Body of pancreas (tissue), 4 donors: ENCODE results near the gene CEP20. TPM values are rescaled to one million over a fixed set of nuclear protein-coding genes. Genes with fewer than 3 reads are reported as not detected.

Experiments used
- ATAC-seq: fragments of 150-250 bp; one replicate; pipeline ENCODE4 v1.9.1; 2016
- DNase-seq, 4 donors: peaks; one replicate each; pipeline ENCODE4 v3.0.0-alpha.2; 2019
- H3K27ac ChIP-seq, 4 donors: fragments of 200-600 bp; sonication (generic); 1 replicate in 3 of 4; 2 replicates in 1 of 4; pipeline versions ENCODE4 v1.5.1 to v1.6.1; 2016 to 2019; ENCODE audit warnings: mild to moderate bottlenecking in 1 of 4, mixed read lengths in 1 of 4, moderate library complexity in 1 of 4
- H3K27me3 ChIP-seq, 2 donors: fragments of 200-600 bp; sonication (generic); one replicate each; pipeline ENCODE4 v1.6.0; 2016; ENCODE audit warnings: mild to moderate bottlenecking in 1 of 2
- H3K36me3 ChIP-seq, 2 donors: fragments of 200-600 bp; sonication (generic); replicated peaks in 1 of 2; 2 replicates each; pipeline ENCODE4 v1.5.1; 2016; ENCODE audit warnings: low read depth in 2 of 2; ENCODE audit not compliant: insufficient read depth in 1 of 2
- H3K4me1 ChIP-seq: fragments of 200-600 bp; sonication (generic); one replicate; pipeline ENCODE4 v1.6.0; 2016
- H3K4me3 ChIP-seq, 2 donors: fragments of 200-600 bp; sonication (generic); 1 replicate in 1 of 2; 2 replicates in 1 of 2; pipeline ENCODE4 v1.5.1; 2016 to 2019
- H3K9me3 ChIP-seq, 3 donors: fragments of 200-600 bp; sonication (generic); 1 replicate in 2 of 3; 2 replicates in 1 of 3; pipeline ENCODE4 v1.5.1; 2016
- POLR2A ChIP-seq, 3 donors: fragments of 450-650 bp; IDR thresholded peaks; one replicate each; pipeline ENCODE4 v1.6.1; 2016; ENCODE audit warnings: antibody characterized with exemption in 3 of 3, mild to moderate bottlenecking in 2 of 3
- WGBS, 2 donors: methylation state at CpG; one replicate each; pipeline ENCODE4 v1.1.5; 2017; 5-methylcytosine and 5-hydroxymethylcytosine counted together
- intact Hi-C: fragments of 100-400 bp; cut with DNase I; formaldehyde crosslinking; loops from one replicate; pipeline ENCODE4 v1.15.1; 2023
- total RNA-seq, 2 donors: library from RNA; depleted of rRNA; stranded (reverse); fragments of >200 nt; gene quantifications; one replicate each; pipeline ENCODE4 v1.1.0, GENCODE V29; 2016
- TF ChIP-seq, protein P1 (sequence below), 7 experiments: fragments of 450-650 bp in 4 of 7; fragments of 200-600 bp in 3 of 7; sonication (generic) in 3 of 7; IDR thresholded peaks; one replicate each; pipeline ENCODE4 v1.5.1; 2016 to 2019; ENCODE audit warnings: antibody characterized with exemption in 7 of 7

CEP20 gene
- total RNA-seq, 2 donors from 2014 or later = 17.5 to 21.3 TPM

DNA sequence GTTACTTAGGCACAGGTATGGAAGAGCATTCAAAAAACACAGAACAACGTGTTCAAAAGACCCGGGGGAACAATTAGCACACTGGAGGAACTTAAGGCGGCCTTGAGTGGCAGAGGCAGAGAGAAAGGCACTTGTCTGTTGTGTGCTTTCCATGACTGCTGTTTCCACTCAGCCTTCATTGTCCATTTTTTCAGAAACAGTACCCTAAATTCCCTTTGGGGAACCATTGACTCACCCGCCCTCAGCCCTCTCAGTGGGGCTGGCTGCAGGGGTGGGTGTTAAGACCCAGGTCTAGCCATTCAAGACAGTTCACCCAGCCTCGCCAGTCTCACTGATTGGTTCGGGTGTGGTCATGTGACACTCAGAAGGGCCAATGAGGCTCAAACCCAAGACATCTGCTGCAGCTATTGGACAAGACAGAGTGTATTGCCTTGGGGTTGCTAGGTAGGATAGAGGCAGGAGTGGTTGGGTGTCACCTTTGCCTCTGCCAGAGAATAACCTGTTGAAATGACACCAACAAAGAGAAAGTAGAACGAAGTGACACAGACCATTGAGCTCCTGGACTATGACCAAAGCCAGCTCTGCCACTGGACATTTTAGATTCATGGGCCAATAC is 19.6 kb upstream of the CEP20 start:
- intact Hi-C loops = no loop called here
- TF ChIP-seq, protein P1, sequence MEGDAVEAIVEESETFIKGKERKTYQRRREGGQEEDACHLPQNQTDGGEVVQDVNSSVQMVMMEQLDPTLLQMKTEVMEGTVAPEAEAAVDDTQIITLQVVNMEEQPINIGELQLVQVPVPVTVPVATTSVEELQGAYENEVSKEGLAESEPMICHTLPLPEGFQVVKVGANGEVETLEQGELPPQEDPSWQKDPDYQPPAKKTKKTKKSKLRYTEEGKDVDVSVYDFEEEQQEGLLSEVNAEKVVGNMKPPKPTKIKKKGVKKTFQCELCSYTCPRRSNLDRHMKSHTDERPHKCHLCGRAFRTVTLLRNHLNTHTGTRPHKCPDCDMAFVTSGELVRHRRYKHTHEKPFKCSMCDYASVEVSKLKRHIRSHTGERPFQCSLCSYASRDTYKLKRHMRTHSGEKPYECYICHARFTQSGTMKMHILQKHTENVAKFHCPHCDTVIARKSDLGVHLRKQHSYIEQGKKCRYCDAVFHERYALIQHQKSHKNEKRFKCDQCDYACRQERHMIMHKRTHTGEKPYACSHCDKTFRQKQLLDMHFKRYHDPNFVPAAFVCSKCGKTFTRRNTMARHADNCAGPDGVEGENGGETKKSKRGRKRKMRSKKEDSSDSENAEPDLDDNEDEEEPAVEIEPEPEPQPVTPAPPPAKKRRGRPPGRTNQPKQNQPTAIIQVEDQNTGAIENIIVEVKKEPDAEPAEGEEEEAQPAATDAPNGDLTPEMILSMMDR (IDR thresholded peaks at IDR 0.05) = no peak
- TF ChIP-seq POLR2A (IDR thresholded peaks at IDR 0.05) = no peak
- H3K27me3 ChIP-seq = no peaks in the 10 kb centered on the region
- no peak overlapping the region for H3K4me3 ChIP-seq
- H3K4me1 ChIP-seq = no peaks in the 10 kb centered on the region
- WGBS, 2 donors = 68 to 78% methylated on average over 6 to 7 of the region's 7 CpGs
- peak in 1 of 4 donors; percentile 8 for DNase-seq
- H3K27ac ChIP-seq = no peak overlapping the region
- H3K36me3 ChIP-seq = no peaks in the 10 kb centered on the region
- H3K9me3 ChIP-seq = no peaks in the 10 kb centered on the region
- ATAC-seq = peak; percentile 42

DNA sequence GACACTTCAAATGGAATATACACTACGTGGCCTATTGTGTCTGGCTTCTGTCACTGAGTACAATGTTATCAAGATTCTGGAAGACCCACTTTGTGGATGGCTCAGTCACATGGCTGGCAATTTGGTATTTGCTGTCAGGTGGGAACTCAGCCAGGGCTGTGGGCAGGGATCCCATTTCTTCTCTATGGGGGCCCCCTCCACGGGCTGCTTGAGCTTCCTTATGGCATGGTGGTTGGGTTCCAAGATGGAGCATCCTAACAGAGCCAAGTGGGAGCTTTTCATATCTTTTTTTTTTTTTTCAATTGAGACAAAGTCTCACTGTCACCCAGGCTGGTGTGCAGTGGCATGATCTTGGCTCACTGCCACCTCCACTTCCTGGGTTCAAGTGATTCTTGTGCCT is 18.0 kb upstream of the CEP20 start:
- Histone ChIP-seq H3K9me3 (no peaks in the 10 kb centered on the region), H3K4me1 (no peaks in the 10 kb centered on the region), H3K36me3 (no peaks in the 10 kb centered on the region), H3K4me3 (no peak overlapping the region), H3K27ac (no peak overlapping the region), H3K27me3 (no peaks in the 10 kb centered on the region)
- DNase-seq = no peak
- intact Hi-C loops = no loop called here
- ATAC-seq = no peak
- WGBS, 2 donors = 58 to 83% methylated on average over 1 to 2 of the region's 2 CpGs
- TF ChIP-seq POLR2A (IDR thresholded peaks at IDR 0.05) = no peak
- TF ChIP-seq, protein P1 (IDR thresholded peaks at IDR 0.05) = no peak

DNA sequence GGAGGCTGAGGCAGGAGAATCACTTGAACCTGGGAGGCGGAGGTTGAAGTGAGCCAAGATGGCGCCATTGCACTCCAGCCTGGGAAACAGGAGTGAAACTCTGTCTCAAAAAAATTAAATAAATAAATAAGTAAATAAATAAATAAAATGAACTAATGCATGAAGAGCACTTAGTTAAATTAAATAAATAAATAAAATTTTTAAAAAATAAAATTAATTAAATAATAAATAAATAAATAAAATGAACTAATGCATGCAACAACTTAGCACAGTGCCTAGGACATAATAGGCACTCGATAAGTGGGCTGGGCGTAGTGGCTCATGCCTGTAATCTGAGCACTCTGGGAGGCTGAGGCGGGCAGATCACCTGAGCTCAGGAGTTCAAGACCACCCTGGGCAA is 15.6 kb upstream of the CEP20 start:
- no peak overlapping the region for H3K27ac ChIP-seq
- DNase-seq = no peak
- WGBS, 2 donors = 97 to 99% methylated on average over 5 of the region's 5 CpGs
- TF ChIP-seq POLR2A (IDR thresholded peaks at IDR 0.05) = no peak
- TF ChIP-seq, protein P1 (IDR thresholded peaks at IDR 0.05) = no peak
- no peaks in the 10 kb centered on the region for H3K27me3 ChIP-seq
- no peaks in the 10 kb centered on the region for H3K9me3 ChIP-seq
- peaks cover 11% of the 10 kb centered on the region for H3K4me1 ChIP-seq
- ATAC-seq = no peak
- intact Hi-C loops = no loop called here
- no peak overlapping the region for H3K4me3 ChIP-seq
- no peaks in the 10 kb centered on the region for H3K36me3 ChIP-seq

DNA sequence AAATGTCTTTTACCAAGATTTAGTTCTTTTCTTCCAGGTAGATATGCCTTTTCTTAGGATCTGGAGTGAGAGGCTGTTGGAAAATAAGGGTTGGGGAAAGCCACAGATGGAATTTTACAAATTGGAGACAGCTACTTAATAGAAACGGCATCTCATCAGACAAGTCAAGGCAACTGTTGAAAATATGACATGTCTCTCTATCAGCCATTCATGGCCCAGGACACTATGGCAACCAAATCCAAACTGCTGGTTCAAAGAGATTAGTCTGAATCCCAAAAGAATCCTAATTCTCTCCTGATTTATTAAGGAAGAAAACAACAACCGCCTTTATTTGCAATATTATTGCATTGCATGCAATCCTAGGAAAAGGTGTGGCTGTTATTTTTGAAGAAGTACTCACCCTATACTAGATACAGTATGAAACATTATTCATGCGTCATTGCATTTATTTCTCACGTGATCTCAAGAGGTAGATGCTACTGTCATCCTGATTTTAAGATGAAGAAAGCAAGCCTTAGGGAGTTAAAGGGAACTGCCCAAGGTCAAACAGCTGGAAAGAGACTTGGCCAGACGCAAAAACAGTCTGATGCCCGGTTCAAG is 12.6 kb upstream of the CEP20 start:
- Histone ChIP-seq H3K27me3 (no peaks in the 10 kb centered on the region), H3K4me1 (peaks cover 11% of the 10 kb centered on the region), H3K9me3 (no peaks in the 10 kb centered on the region), H3K36me3 (no peaks in the 10 kb centered on the region), H3K27ac (no peak overlapping the region), H3K4me3 (no peak overlapping the region)
- intact Hi-C loops = no loop called here
- TF ChIP-seq POLR2A (IDR thresholded peaks at IDR 0.05) = no peak
- TF ChIP-seq, protein P1 (IDR thresholded peaks at IDR 0.05) = no peak
- DNase-seq (no peak), ATAC-seq (no peak)
- WGBS, 2 donors = 64 to 68% methylated on average over 6 of the region's 6 CpGs

DNA sequence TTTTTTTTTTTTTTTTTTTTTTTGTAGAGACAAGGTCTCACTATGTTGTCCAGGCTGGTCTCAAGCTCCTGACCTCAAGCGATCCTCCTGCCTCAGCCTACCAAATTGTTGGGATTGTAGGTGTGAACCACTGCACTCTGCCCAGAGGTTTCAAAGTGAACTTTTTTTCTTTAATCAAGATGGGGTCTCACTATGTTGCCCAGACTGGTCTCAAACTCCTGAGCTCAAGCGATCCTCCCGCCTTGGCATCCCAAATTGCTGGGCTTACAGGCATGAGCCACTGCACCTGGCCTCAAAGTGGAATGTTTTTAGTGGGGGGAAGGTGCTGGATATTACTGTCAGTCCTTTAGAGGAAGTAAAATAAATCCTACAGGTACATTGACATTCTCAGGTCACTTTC is 12.0 kb upstream of the CEP20 start:
- ATAC-seq (no peak), DNase-seq (no peak)
- peaks cover 11% of the 10 kb centered on the region for H3K4me1 ChIP-seq
- intact Hi-C loops = no loop called here
- peak overlapping the region in 2 of 4 donors; percentile 75 to 78 for H3K27ac ChIP-seq
- 82 to 92% methylated on average over 3 of the region's 3 CpGs for WGBS, 2 donors
- no peaks in the 10 kb centered on the region for H3K27me3 ChIP-seq
- H3K36me3 ChIP-seq = no peaks in the 10 kb centered on the region
- no peak for TF ChIP-seq POLR2A (IDR thresholded peaks at IDR 0.05)
- TF ChIP-seq, protein P1 (IDR thresholded peaks at IDR 0.05) = no peak
- no peak overlapping the region for H3K4me3 ChIP-seq
- no peaks in the 10 kb centered on the region for H3K9me3 ChIP-seq
